Large intestine (tissue), 3 donors: ENCODE measurements around the gene VRK3. TPM values are rescaled to one million over a fixed set of nuclear protein-coding genes. Genes with fewer than 3 reads are reported as not detected.
"Not testable (repeated sequence)": the region's sequence is repeated elsewhere in the genome, so short reads cannot be mapped to it uniquely, and the experiment has no call there.

Experiments used
- DNase-seq, 2 donors: peaks; one replicate each; pipeline versions ENCODE4 v3.0.0 to v3.0.0-alpha.2; 2013
- H3K27ac ChIP-seq: one replicate; pipeline ENCODE4 v1.5.1; 2013; ENCODE audit warnings: low read length
- H3K27me3 ChIP-seq: 2 replicates; pipeline ENCODE4 v1.6.1; 2013; ENCODE audit warnings: low read length; ENCODE audit not compliant: control insufficient read depth, insufficient read depth
- H3K36me3 ChIP-seq: 2 replicates; pipeline ENCODE4 v1.6.1; 2013; ENCODE audit warnings: low read length; ENCODE audit not compliant: control insufficient read depth, insufficient read depth
- H3K4me1 ChIP-seq: one replicate; pipeline ENCODE4 v1.6.1; 2013; ENCODE audit warnings: low read length; ENCODE audit not compliant: control insufficient read depth, insufficient read depth
- H3K4me3 ChIP-seq: one replicate; pipeline ENCODE4 v1.5.1; 2013; ENCODE audit warnings: low read length
- H3K9me3 ChIP-seq: one replicate; pipeline ENCODE4 v1.6.1; 2013; ENCODE audit warnings: mild to moderate bottlenecking, low read depth, low read length, moderate library complexity; ENCODE audit not compliant: control insufficient read depth
- WGBS: methylation state at CpG from one replicate; pipeline ENCODE4 v1.1.5; 2013; ENCODE audit warnings: low lambda C conversion rate; ENCODE audit not compliant: insufficient coverage; 5-methylcytosine and 5-hydroxymethylcytosine counted together
- polyA plus RNA-seq: library from polyadenylated mRNA; unstranded; fragments of 120-200 nt; gene quantifications from one replicate; pipeline ENCODE4 v1.2.1, GENCODE V29; 2013

The VRK3 gene
- polyA plus RNA-seq, 1 donor, result 52.9 TPM

GRCh38 chr19:50051964-50052363 lies 26.8 kb upstream of the VRK3 start:
- Histone ChIP-seq H3K4me1 (peaks cover 4% of the 10 kb centered on the region), H3K36me3 (peaks cover 7% of the 10 kb centered on the region), H3K4me3 (no peak overlapping the region), H3K27ac (no peak overlapping the region), H3K9me3 (no peaks in the 10 kb centered on the region), H3K27me3 (no peaks in the 10 kb centered on the region)
- DNase-seq, result no peak
- 80% methylated on average over 4 of the region's 8 CpGs for WGBS

GRCh38 chr19:50051228-50051895 lies 26.2 kb upstream of the VRK3 start:
- H3K4me3 ChIP-seq, result peak overlapping the region; percentile 34
- not testable (repeated sequence) for H3K27ac ChIP-seq
- WGBS, result 8% methylated on average over 7 of the region's 16 CpGs

DNA sequence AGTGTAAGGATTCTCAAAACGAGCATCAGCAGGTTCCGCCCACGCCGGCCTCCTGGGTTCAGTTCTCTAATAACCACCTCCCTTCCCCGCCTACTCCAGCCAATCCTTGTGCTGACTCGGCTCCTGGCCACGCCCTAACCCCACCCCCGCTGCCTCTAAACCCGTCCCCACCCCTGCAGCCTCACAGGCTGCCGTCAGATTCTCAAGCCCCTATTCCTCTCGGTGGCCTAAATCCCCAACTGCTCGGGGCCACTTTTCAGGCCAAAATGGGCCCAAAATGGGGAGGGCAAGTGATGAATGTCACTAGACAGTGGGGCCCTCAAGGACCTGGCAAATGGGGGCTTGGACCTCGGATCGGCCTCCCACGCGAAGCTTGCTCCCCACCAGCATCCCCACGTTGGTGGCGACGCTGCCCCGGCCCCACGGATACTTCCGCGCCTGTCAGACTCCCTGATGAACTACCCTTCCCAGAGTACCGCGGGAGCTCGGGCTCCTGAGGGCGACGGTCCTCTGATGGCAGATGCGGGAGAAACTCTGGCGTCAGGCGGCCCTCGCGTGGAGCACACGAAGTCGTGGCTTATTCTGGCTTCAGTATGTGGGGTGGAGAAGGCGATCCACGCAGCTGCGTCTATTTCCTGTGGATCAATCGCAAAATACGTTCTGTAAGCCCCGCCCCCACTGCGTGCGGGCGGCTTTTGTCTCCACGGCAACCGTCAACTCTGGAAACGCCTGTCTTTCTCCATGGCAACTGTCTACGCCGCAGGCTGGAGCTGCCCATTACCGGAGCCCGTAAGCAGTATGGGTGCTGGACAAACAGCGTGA lies 25.4 kb upstream of the VRK3 start:
- H3K27me3 ChIP-seq, result no peaks in the 10 kb centered on the region
- H3K4me1 ChIP-seq, result peaks cover 4% of the 10 kb centered on the region
- DNase-seq, result peak; percentile 64 to 81
- H3K36me3 ChIP-seq, result peaks cover 19% of the 10 kb centered on the region
- peaks cover 10% of the 10 kb centered on the region for H3K9me3 ChIP-seq
- H3K4me3 ChIP-seq, result peak overlapping the region; percentile 34
- peak overlapping the region; percentile 13 for H3K27ac ChIP-seq
- 20% methylated on average over 1 of the region's 52 CpGs for WGBS

More at GRCh38 chr19:50051228-50051895, 26.2 kb upstream of the VRK3 start:
- H3K9me3 ChIP-seq, H3K27me3 ChIP-seq, H3K4me1 ChIP-seq, DNase-seq: not testable (repeated sequence)
- H3K36me3 ChIP-seq, result peaks cover 12% of the 10 kb centered on the region

DNA sequence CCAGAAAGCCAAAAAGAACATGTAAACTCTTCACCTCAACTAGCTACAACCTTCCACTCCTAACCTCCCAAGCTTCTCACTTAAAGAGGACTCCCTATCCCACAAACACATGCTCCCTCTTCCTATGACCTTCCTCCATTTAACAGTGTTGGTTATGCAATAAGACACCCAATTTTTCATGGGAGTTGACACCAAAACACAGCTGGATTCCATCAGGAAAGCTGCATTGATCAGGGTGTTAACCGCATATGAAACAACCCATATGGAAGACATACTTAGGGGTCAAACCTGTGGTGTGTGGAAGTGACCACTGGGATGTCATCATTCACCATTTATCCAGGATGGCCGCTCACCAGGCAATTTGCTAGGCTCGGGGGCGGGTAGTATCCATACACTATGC lies 22.5 kb upstream of the VRK3 start:
- Histone ChIP-seq H3K27ac (no peak overlapping the region), H3K36me3 (peaks cover 46% of the 10 kb centered on the region), H3K9me3 (peaks cover 34% of the 10 kb centered on the region), H3K27me3 (no peaks in the 10 kb centered on the region), H3K4me3 (no peak overlapping the region), H3K4me1 (peaks cover 4% of the 10 kb centered on the region)
- DNase-seq, result no peak
- WGBS, result no CpG with 5 or more reads among the region's 4 CpGs

GRCh38 chr19:50046649-50047503 lies 21.7 kb upstream of the VRK3 start:
- H3K4me1 ChIP-seq, result peaks cover 4% of the 10 kb centered on the region
- H3K9me3 ChIP-seq, result peaks cover 37% of the 10 kb centered on the region
- no peak overlapping the region for H3K4me3 ChIP-seq
- peaks cover 54% of the 10 kb centered on the region for H3K36me3 ChIP-seq
- no peaks in the 10 kb centered on the region for H3K27me3 ChIP-seq
- no CpG with 5 or more reads among the region's 14 CpGs for WGBS
- no peak overlapping the region for H3K27ac ChIP-seq
- no peak for DNase-seq

GRCh38 chr19:50044922-50045321 lies 19.8 kb upstream of the VRK3 start:
- Histone ChIP-seq H3K4me1 (peaks cover 2% of the 10 kb centered on the region), H3K27me3 (no peaks in the 10 kb centered on the region), H3K27ac (no peak overlapping the region), H3K36me3 (peaks cover 73% of the 10 kb centered on the region), H3K9me3 (peaks cover 37% of the 10 kb centered on the region), H3K4me3 (no peak overlapping the region)
- no peak for DNase-seq
- WGBS, result no CpG with 5 or more reads among the region's 7 CpGs

DNA sequence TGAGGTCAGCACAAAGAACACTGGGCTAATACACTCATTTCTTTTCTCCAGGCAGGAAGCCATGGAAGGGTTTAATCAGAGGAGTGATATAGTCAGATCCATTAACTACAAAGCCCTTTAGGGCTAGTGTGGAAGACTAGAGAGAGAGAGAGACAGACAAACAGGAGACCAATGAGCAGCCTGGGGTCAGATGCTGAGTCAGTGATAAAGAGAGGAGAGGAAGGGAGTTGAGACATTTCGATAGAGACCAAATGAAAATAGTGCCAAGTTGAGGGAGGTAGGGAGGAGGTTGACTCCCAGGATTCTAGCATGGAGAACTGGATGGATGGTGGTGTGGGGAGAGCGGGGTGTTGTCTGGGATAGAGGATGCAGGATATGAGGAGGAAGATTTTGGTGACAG lies 18.8 kb upstream of the VRK3 start:
- 100% methylated on average over 1 of the region's 2 CpGs for WGBS
- no peak for DNase-seq

GRCh38 chr19:50042363-50043024 lies 17.3 kb upstream of the VRK3 start:
- Histone ChIP-seq H3K36me3 (peaks cover 88% of the 10 kb centered on the region), H3K27ac (no peak overlapping the region), H3K27me3 (no peaks in the 10 kb centered on the region), H3K4me1 (peaks cover 8% of the 10 kb centered on the region), H3K9me3 (peaks cover 40% of the 10 kb centered on the region), H3K4me3 (no peak overlapping the region)
- no CpG with 5 or more reads among the region's 6 CpGs for WGBS
- no peak for DNase-seq

More for the DNA sequence above, 18.8 kb upstream of the VRK3 start:
- Histone ChIP-seq H3K9me3 (peaks cover 37% of the 10 kb centered on the region), H3K4me1 (peaks cover 8% of the 10 kb centered on the region), H3K27me3 (no peaks in the 10 kb centered on the region), H3K4me3 (no peak overlapping the region), H3K27ac (no peak overlapping the region), H3K36me3 (peaks cover 83% of the 10 kb centered on the region)

DNA sequence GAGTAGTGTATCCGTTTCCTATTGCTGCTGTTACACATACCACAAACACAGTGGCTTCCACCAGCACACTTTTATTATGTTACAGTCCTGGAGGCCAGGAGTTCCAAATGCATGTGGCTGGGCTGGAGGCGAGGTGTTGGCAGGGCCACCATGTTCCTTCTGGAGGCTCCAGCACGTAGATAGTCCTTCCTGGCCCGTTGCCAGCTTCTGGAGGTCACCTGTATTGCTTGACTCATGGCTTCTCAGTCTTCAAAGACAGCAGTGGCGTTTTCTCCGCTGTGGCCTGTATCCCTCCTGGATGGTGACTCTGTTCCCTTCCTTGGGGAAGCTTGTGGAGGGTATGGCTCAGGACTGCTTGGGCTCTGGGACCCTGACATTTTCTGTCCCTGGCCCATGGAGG lies 15.8 kb upstream of the VRK3 start:
- no CpG with 5 or more reads among the region's 6 CpGs for WGBS
- Histone ChIP-seq H3K36me3 (peaks cover 85% of the 10 kb centered on the region), H3K27ac (no peak overlapping the region), H3K4me3 (no peak overlapping the region), H3K9me3 (peaks cover 33% of the 10 kb centered on the region), H3K4me1 (peaks cover 8% of the 10 kb centered on the region), H3K27me3 (no peaks in the 10 kb centered on the region)
- DNase-seq, result no peak

DNA sequence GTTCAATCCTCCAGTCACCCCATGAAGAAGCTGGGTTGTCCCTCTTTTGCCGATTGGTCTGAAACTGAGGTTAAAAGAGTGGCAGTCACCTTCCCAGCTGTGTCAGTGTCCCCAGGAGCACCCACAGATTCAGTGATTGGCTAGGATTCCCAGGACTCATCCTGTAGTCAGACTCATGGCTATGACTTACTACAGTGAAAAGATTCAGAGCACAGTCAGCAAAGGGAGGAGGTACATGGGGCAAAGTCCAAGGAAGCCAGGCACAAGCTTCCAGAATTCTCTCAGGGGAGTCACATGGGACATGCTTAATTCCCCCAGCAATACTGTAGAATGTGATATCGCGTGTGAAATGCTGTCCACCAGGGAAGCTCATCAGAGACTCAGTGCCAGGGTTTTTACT lies 14.8 kb upstream of the VRK3 start:
- peak; percentile 81 to 90 for DNase-seq
- no peaks in the 10 kb centered on the region for H3K27me3 ChIP-seq
- no peak overlapping the region for H3K4me3 ChIP-seq
- H3K36me3 ChIP-seq, result peaks cover 81% of the 10 kb centered on the region
- peaks cover 27% of the 10 kb centered on the region for H3K9me3 ChIP-seq
- peaks cover 8% of the 10 kb centered on the region for H3K4me1 ChIP-seq
- H3K27ac ChIP-seq, result peak overlapping the region; percentile 74
- WGBS, result no CpG with 5 or more reads among the region's 3 CpGs
